ENCODE measurements around the gene FFAR2.

DNA sequence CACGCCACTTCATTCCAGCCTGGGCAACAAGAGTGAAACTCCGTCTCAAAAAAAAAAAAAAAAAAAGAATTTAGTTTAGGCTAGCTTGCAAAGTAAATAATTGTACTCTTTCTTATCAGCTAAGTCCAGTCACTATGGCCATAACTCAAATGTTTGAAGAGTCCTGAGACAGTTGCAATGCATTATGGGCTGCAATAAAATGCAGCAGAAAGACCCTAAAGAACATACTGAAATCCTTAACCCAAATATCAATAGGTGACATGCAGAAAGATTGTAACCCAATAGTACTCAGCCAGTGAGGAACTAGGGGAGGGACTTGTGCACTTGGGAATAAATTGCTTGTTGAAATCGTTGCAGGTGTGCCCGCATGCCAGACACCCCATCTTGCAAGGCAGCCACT is 20.9 kb upstream of the FFAR2 start:
- TF ChIP-seq, protein P1, sequence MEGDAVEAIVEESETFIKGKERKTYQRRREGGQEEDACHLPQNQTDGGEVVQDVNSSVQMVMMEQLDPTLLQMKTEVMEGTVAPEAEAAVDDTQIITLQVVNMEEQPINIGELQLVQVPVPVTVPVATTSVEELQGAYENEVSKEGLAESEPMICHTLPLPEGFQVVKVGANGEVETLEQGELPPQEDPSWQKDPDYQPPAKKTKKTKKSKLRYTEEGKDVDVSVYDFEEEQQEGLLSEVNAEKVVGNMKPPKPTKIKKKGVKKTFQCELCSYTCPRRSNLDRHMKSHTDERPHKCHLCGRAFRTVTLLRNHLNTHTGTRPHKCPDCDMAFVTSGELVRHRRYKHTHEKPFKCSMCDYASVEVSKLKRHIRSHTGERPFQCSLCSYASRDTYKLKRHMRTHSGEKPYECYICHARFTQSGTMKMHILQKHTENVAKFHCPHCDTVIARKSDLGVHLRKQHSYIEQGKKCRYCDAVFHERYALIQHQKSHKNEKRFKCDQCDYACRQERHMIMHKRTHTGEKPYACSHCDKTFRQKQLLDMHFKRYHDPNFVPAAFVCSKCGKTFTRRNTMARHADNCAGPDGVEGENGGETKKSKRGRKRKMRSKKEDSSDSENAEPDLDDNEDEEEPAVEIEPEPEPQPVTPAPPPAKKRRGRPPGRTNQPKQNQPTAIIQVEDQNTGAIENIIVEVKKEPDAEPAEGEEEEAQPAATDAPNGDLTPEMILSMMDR (IDR thresholded peaks at IDR 0.05; ENCODE audit: low read depth, low read length): no peak
- TF ChIP-seq POLR2A (IDR thresholded peaks at IDR 0.05; ENCODE audit: extremely low read depth, insufficient read length) (no peak), MYC (IDR thresholded peaks at IDR 0.05; ENCODE audit: low read depth, low read length) (no peak)
- TF ChIP-seq, protein P2, sequence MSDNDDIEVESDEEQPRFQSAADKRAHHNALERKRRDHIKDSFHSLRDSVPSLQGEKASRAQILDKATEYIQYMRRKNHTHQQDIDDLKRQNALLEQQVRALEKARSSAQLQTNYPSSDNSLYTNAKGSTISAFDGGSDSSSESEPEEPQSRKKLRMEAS (IDR thresholded peaks at IDR 0.05; ENCODE audit: low read depth, low read length): no peak

All from NB4 (cell line).